Neural progenitor cell (in vitro differentiated cells): ENCODE results near the gene MMEL1.

ENCODE experiments used
- CTCF ChIP-seq: fragments of 200-600 bp; sonication (generic); IDR thresholded peaks from 2 replicates; pipeline ENCODE4 v1.5.1; 2017; ENCODE audit warnings: antibody characterized with exemption, mild to moderate bottlenecking
- EZH2phosphoT487 ChIP-seq: fragments of 200-600 bp; sonication (generic); IDR thresholded peaks from 2 replicates; pipeline ENCODE4 v1.6.1; 2017; ENCODE audit warnings: antibody characterized with exemption

DNA sequence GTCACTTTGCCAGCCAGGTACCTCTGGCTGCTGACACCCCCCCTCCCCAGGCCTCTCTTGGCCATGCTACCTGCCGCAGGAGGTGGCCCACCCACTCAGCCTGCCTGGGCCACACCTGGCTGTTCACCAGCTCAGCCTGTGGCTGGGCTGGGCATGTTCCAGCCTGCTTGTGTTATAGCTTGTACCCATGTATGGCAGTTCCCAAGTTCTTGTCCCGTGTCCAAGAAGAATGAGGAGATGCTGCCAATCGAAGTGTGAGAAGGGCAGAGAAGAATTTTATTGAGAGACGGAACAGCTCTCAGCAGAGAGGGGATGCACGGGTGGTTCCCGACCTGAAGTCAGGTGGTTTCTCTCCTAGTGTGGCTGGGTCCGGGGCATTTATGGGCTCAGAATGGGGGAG is 3.9 kb upstream of the MMEL1 start:
- TF ChIP-seq CTCF (no peak), EZH2phosphoT487 (no peak)
